ENCODE measurements around the gene SYNJ1.

- no peak for TF ChIP-seq RELA (IDR thresholded peaks at IDR 0.05; ENCODE audit: borderline replicate concordance, partially characterized antibody)
- TF ChIP-seq SUZ12 (IDR thresholded peaks at IDR 0.05; ENCODE audit: unreplicated experiment), result no peak
- no peak for TF ChIP-seq ATF7 (IDR thresholded peaks at IDR 0.05; ENCODE audit: low read depth)
- no peak for TF ChIP-seq KDM1A (IDR thresholded peaks at IDR 0.05; ENCODE audit: borderline replicate concordance)
- TF ChIP-seq CTCF (IDR thresholded peaks at IDR 0.05 in 2 of 3, conservative IDR thresholded peaks at IDR 0.05 in 1 of 3; ENCODE audit: control insufficient read depth in 2 of 3, extremely low read depth in 1 of 3, insufficient read depth in 1 of 3, low read depth in 3 of 3, low read length in 3 of 3), result no peak
- TF ChIP-seq, protein P1, sequence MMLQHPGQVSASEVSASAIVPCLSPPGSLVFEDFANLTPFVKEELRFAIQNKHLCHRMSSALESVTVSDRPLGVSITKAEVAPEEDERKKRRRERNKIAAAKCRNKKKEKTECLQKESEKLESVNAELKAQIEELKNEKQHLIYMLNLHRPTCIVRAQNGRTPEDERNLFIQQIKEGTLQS (IDR thresholded peaks at IDR 0.05; ENCODE audit: borderline replicate concordance, extremely low read depth, low read depth, low read length), result no peak
- TF ChIP-seq TAF1 (IDR thresholded peaks at IDR 0.05; ENCODE audit: borderline replicate concordance, low read depth, low read length), result no peak
- no peak for TF ChIP-seq ZNF274 (IDR thresholded peaks at IDR 0.05; ENCODE audit: insufficient read depth, insufficient read length)
- TF ChIP-seq NR2C1 (IDR thresholded peaks at IDR 0.05), result no peak
- no peak for TF ChIP-seq EP300 (IDR thresholded peaks at IDR 0.05; ENCODE audit: borderline replicate concordance in 1 of 2, control insufficient read depth in 1 of 2, low read depth in 2 of 2, low read length in 2 of 2)
- TF ChIP-seq PML (IDR thresholded peaks at IDR 0.05; ENCODE audit: low read length), result no peak
- no peak for TF ChIP-seq CBFB (IDR thresholded peaks at IDR 0.05; ENCODE audit: low read depth)
These were observed 40.7 kb upstream of the SYNJ1 start for GRCh38 chr21:32768530-32768929.
